ENCODE measurements around the gene CALR.
"Not testable (repeated sequence)": the region's sequence is repeated elsewhere in the genome, so short reads cannot be mapped to it uniquely, and the experiment has no call there.

Gene CALR

DNA sequence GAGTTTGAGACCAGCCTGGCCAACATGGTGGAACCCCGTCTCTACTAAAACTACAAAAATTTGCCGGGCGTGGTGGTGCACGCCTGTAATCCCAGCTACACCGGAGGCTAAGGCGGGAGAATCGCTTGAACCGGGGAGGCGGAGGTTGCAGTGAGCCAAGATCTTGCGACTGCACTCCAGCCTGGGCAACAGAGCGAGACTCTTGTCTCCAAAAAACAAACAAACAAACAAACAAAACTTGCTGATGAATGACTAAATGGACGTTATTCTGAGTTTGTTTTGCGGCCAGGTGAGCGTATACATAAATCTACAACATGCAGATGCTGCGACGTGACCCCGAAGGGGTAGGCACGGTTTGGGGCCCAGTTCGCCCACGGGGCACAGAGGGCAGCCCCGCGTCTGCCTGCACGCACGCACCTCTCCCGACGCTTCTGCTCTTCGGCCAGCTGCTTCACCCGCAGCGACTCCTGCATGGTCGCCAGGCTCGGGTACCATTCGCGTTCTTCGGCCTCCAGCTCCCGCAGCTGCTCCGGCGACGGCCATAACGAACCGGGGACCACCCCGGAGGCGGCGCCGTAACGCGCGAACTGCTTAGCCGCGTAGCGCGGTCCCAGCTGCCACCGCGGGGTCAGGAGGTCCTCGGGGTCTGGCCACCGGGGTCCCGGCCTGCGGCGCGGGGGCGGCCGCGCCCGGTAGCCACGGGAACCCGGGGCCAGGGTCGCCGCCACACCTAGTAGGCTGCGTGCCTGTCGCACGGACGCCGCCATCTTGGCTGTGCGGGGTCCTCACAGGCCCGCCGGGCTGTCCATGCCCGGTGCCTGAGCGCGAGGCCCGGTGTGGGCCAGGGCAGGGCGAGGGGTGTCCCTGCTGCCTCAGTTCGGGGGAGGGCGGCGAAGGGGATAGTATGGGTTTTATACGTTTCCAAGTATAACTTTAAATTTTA, 18.3 kb downstream of the CALR start, which contains the start of gene GADD45GIP1:
Gene GADD45GIP1, minus strand, starts transcription at position 778 of the 943 bp plus-strand sequence. Its CDS starts 11 bp downstream, at position 767.
- H3K9ac ChIP-seq (ENCODE audit: low read length) = peak within 1 kb of the TSS; percentile 74
- peak within 1 kb of the TSS; percentile 89 for H3K27ac ChIP-seq (ENCODE audit: low read depth, low read length, poor library complexity, severe bottlenecking)
- H2AFZ ChIP-seq (ENCODE audit: low read length) = peak within 1 kb of the TSS; percentile 2; the same call in 1 of the 2 replicates
- peaks cover 14% of the 10 kb centered on the region for H3F3A ChIP-seq (ENCODE audit: insufficient read depth, low read length)
- H3K9me2 ChIP-seq (ENCODE audit: low read depth, low read length) = no peaks in the 10 kb centered on the region
- no peaks in the 10 kb centered on the region for H4K20me1 ChIP-seq (ENCODE audit: insufficient read depth, low read length)
- 0 out of 2 replicates have a peak, but pooled peaks cover 4% of the 10 kb centered on the region for H3K27me3 ChIP-seq (ENCODE audit: insufficient read depth, low read length)
- H3K36me3 ChIP-seq (ENCODE audit: insufficient read depth, low read length) = peaks cover 33% of the 10 kb centered on the region
- H3K79me2 ChIP-seq (ENCODE audit: insufficient read depth, low read length) = no peaks in the 10 kb centered on the region
- peaks cover 28% of the 10 kb centered on the region for H3K4me1 ChIP-seq (ENCODE audit: insufficient read depth, low read length, severe bottlenecking)
- H3K9me3 ChIP-seq (ENCODE audit: low read length) = no peaks in the 10 kb centered on the region
- peak within 1 kb of the TSS; percentile 75 for H3K4me2 ChIP-seq (ENCODE audit: low read length)
- TF ChIP-seq, protein P1, sequence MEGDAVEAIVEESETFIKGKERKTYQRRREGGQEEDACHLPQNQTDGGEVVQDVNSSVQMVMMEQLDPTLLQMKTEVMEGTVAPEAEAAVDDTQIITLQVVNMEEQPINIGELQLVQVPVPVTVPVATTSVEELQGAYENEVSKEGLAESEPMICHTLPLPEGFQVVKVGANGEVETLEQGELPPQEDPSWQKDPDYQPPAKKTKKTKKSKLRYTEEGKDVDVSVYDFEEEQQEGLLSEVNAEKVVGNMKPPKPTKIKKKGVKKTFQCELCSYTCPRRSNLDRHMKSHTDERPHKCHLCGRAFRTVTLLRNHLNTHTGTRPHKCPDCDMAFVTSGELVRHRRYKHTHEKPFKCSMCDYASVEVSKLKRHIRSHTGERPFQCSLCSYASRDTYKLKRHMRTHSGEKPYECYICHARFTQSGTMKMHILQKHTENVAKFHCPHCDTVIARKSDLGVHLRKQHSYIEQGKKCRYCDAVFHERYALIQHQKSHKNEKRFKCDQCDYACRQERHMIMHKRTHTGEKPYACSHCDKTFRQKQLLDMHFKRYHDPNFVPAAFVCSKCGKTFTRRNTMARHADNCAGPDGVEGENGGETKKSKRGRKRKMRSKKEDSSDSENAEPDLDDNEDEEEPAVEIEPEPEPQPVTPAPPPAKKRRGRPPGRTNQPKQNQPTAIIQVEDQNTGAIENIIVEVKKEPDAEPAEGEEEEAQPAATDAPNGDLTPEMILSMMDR (IDR thresholded peaks at IDR 0.05; ENCODE audit: low read length) = no peak
- no peak for TF ChIP-seq EZH2 (IDR thresholded peaks at IDR 0.05; ENCODE audit: borderline replicate concordance, low read length)
- H3K4me3 ChIP-seq (ENCODE audit: low read depth, low read length, poor library complexity, severe bottlenecking) = peak within 1 kb of the TSS; percentile 77

DNA sequence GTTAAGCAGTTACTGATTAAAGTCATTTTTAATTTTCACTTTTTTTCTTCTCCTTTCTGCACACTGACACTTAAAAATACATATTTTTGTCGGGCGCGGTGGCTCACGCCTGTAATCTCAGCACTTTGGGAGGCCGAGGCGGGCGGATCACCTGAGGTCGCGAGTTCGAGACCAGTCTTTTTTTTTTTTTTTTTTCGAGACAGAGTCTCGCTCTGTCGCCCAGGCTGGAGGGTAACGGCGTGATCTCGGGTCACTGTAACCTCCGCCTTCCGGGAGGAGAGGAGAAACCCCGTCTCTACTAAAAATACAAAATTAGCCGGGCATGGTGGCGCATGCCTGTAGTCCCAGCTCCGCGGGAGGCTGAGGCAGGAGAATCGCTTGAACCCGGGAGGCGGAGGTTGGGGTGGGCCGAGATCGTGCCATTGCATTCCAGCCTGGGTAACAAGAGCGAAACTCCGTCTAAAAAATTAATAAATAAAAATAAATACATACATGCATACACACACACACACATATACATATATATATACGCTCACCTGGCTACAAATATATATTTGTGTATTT, 19.1 kb downstream of the CALR start:
- not testable (repeated sequence) for H3K9me3 ChIP-seq (ENCODE audit: low read length); H3K27me3 ChIP-seq (ENCODE audit: insufficient read depth, low read length); H3K9me2 ChIP-seq (ENCODE audit: low read depth, low read length); H3K79me2 ChIP-seq (ENCODE audit: insufficient read depth, low read length); H4K20me1 ChIP-seq (ENCODE audit: insufficient read depth, low read length)
- H3K4me2 ChIP-seq (ENCODE audit: low read length) = peak overlapping the region; percentile 75
- H3K27ac ChIP-seq (ENCODE audit: low read depth, low read length, poor library complexity, severe bottlenecking) = peak overlapping the region; percentile 89
- peak overlapping the region; percentile 77 for H3K4me3 ChIP-seq (ENCODE audit: low read depth, low read length, poor library complexity, severe bottlenecking)
- H3K36me3 ChIP-seq (ENCODE audit: insufficient read depth, low read length) = peaks cover 26% of the 10 kb centered on the region
- peaks cover 28% of the 10 kb centered on the region for H3K4me1 ChIP-seq (ENCODE audit: insufficient read depth, low read length, severe bottlenecking)
- peaks cover 14% of the 10 kb centered on the region for H3F3A ChIP-seq (ENCODE audit: insufficient read depth, low read length)
- peak overlapping the region; percentile 2; the same call in 1 of the 2 replicates for H2AFZ ChIP-seq (ENCODE audit: low read length)
- H3K9ac ChIP-seq (ENCODE audit: low read length) = peak overlapping the region; percentile 74

DNA sequence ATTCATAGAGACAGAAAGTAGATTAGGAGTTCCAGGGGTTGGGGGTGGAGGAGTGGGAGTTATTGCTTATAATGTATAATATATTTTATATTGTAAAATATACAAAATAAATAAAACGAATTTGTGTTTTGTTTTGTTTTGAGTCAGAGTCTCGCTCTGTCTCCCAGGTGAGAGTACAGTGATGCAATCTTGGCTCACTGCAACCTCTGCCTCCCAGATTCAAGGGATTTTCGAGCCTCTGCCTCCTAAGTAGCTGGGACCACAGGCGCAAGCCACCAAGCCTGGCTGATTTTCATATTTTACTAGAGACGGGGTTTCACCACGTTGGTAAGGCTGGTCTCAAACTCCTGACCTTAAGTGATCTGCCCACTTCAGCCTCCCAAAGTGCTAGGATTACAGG, 21.1 kb downstream of the CALR start:
- Histone ChIP-seq H3K27ac (ENCODE audit: low read depth, low read length, poor library complexity, severe bottlenecking) (no peak overlapping the region), H3K9me2 (ENCODE audit: low read depth, low read length) (no peaks in the 10 kb centered on the region), H3K4me2 (ENCODE audit: low read length) (no peak overlapping the region), H3K9ac (ENCODE audit: low read length) (no peak overlapping the region), H4K20me1 (ENCODE audit: insufficient read depth, low read length) (no peaks in the 10 kb centered on the region), H3K9me3 (ENCODE audit: low read length) (no peaks in the 10 kb centered on the region), H2AFZ (ENCODE audit: low read length) (no peak overlapping the region), H3F3A (ENCODE audit: insufficient read depth, low read length) (0 out of 2 replicates have a peak, but pooled peaks cover 7% of the 10 kb centered on the region), H3K27me3 (ENCODE audit: insufficient read depth, low read length) (0 out of 2 replicates have a peak, but pooled peaks cover 4% of the 10 kb centered on the region), H3K4me1 (ENCODE audit: insufficient read depth, low read length, severe bottlenecking) (peaks cover 18% of the 10 kb centered on the region), H3K79me2 (ENCODE audit: insufficient read depth, low read length) (no peaks in the 10 kb centered on the region), H3K4me3 (ENCODE audit: low read depth, low read length, poor library complexity, severe bottlenecking) (no peak overlapping the region), H3K36me3 (ENCODE audit: insufficient read depth, low read length) (peaks cover 8% of the 10 kb centered on the region; the same call in 1 of the 2 replicates)
- no peak for TF ChIP-seq EZH2 (IDR thresholded peaks at IDR 0.05; ENCODE audit: borderline replicate concordance, low read length)
- TF ChIP-seq, protein P1 (IDR thresholded peaks at IDR 0.05; ENCODE audit: low read length) = no peak
